HL-60 (cell line): Measurements from ENCODE around the gene MECR.

ENCODE experiments used
- DNase-seq, 2 experiments: peaks; one replicate each; pipeline ENCODE4 v3.0.0-alpha.2; 2010 to 2020; ENCODE audit warnings: low read depth in 1 of 2, low spot score in 1 of 2
- H3K27ac ChIP-seq: fragments of 250-450 bp; sonication (Bioruptor Pico); replicated peaks from 2 replicates; pipeline ENCODE4 v1.5.1; 2020; ENCODE audit warnings: mild to moderate bottlenecking, moderate library complexity
- H3K27me3 ChIP-seq: fragments of 250-450 bp; sonication (Bioruptor Pico); 2 replicates; pipeline ENCODE4 v1.5.1; 2021; ENCODE audit warnings: mild to moderate bottlenecking, moderate library complexity; ENCODE audit not compliant: insufficient read depth, poor library complexity, severe bottlenecking
- H3K4me3 ChIP-seq: replicated peaks from 2 replicates; pipeline ENCODE4 v1.5.1; 2011; ENCODE audit warnings: mild to moderate bottlenecking, control low read depth, low read length; ENCODE audit not compliant: insufficient read depth
- GABPA ChIP-seq: IDR thresholded peaks from 2 replicates; pipeline ENCODE4 v1.6.1; 2012; ENCODE audit warnings: low read depth
- POLR2AphosphoS5 ChIP-seq: IDR thresholded peaks from 2 replicates; pipeline ENCODE4 v1.6.1; 2012; ENCODE audit warnings: low read depth
- SPI1 ChIP-seq: IDR thresholded peaks from 2 replicates; pipeline ENCODE4 v1.6.1; 2012; ENCODE audit warnings: low read depth, mild to moderate bottlenecking, borderline replicate concordance
- TF ChIP-seq, protein P1 (sequence below): IDR thresholded peaks from one replicate; pipeline ENCODE4 v1.5.1; 2011; ENCODE audit warnings: low read length, control low read depth, inconsistent platforms; ENCODE audit not compliant: insufficient read depth
- TF ChIP-seq, protein P2 (sequence below): IDR thresholded peaks from 2 replicates; pipeline ENCODE4 v1.6.1; 2012; ENCODE audit warnings: low read depth; ENCODE audit not compliant: insufficient replicate concordance

MECR gene

DNA sequence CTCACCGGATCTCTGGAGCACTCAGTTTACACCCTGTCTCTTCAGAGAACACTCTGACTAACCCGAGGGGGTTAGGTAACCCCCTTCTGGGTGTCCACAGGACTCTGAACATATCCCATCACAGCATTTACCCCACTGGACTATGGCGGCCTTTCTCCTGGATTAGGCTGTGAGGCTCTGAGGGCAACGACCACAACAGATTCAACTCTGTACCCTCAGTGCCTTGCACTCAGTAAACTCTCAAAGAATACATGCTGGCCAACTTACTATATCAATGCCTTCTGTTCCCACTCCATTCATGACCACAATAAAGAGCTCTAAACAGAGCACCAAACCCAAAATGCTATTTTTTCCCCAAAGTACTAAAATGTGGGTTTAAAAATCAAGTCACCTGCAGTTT lies 5.4 kb downstream of the MECR start:
- Histone ChIP-seq H3K27ac (no peak overlapping the region), H3K4me3 (no peak overlapping the region), H3K27me3 (no peaks in the 10 kb centered on the region)
- DNase-seq = no peak
- TF ChIP-seq, protein P1, sequence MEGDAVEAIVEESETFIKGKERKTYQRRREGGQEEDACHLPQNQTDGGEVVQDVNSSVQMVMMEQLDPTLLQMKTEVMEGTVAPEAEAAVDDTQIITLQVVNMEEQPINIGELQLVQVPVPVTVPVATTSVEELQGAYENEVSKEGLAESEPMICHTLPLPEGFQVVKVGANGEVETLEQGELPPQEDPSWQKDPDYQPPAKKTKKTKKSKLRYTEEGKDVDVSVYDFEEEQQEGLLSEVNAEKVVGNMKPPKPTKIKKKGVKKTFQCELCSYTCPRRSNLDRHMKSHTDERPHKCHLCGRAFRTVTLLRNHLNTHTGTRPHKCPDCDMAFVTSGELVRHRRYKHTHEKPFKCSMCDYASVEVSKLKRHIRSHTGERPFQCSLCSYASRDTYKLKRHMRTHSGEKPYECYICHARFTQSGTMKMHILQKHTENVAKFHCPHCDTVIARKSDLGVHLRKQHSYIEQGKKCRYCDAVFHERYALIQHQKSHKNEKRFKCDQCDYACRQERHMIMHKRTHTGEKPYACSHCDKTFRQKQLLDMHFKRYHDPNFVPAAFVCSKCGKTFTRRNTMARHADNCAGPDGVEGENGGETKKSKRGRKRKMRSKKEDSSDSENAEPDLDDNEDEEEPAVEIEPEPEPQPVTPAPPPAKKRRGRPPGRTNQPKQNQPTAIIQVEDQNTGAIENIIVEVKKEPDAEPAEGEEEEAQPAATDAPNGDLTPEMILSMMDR = no peak
- no peak for TF ChIP-seq POLR2AphosphoS5
- TF ChIP-seq SPI1 = no peak
- TF ChIP-seq, protein P2, sequence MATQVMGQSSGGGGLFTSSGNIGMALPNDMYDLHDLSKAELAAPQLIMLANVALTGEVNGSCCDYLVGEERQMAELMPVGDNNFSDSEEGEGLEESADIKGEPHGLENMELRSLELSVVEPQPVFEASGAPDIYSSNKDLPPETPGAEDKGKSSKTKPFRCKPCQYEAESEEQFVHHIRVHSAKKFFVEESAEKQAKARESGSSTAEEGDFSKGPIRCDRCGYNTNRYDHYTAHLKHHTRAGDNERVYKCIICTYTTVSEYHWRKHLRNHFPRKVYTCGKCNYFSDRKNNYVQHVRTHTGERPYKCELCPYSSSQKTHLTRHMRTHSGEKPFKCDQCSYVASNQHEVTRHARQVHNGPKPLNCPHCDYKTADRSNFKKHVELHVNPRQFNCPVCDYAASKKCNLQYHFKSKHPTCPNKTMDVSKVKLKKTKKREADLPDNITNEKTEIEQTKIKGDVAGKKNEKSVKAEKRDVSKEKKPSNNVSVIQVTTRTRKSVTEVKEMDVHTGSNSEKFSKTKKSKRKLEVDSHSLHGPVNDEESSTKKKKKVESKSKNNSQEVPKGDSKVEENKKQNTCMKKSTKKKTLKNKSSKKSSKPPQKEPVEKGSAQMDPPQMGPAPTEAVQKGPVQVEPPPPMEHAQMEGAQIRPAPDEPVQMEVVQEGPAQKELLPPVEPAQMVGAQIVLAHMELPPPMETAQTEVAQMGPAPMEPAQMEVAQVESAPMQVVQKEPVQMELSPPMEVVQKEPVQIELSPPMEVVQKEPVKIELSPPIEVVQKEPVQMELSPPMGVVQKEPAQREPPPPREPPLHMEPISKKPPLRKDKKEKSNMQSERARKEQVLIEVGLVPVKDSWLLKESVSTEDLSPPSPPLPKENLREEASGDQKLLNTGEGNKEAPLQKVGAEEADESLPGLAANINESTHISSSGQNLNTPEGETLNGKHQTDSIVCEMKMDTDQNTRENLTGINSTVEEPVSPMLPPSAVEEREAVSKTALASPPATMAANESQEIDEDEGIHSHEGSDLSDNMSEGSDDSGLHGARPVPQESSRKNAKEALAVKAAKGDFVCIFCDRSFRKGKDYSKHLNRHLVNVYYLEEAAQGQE = no peak
- TF ChIP-seq GABPA = no peak

DNA sequence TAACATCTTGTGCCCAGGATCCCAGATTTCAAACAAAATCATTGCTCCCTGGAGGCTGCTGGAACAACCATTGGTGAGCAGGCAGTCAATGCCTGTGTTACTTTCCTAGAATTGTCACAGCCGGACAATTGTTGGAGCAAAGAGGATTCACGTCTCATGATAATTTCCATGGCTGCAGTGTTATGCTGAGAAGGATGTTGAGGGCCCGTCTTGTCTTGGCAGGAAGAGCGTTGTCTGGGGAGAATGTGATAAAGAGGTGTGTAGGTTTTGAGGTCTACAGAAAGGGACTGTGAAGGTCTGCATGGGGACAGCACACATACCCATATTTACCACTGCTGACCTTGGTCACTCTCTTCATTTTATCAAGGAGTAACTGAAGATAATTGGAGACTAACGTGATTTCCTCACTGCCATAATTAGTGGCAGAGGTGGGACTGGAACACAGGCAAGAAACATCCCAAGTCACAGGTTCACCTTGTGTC lies 6.3 kb downstream of the MECR start:
- no peak overlapping the region for H3K4me3 ChIP-seq
- TF ChIP-seq, protein P2 = no peak
- TF ChIP-seq, protein P1 = no peak
- no peak for TF ChIP-seq POLR2AphosphoS5
- TF ChIP-seq SPI1 = no peak
- no peak for TF ChIP-seq GABPA
- no peaks in the 10 kb centered on the region for H3K27me3 ChIP-seq
- H3K27ac ChIP-seq = no peak overlapping the region
- no peak for DNase-seq

DNA sequence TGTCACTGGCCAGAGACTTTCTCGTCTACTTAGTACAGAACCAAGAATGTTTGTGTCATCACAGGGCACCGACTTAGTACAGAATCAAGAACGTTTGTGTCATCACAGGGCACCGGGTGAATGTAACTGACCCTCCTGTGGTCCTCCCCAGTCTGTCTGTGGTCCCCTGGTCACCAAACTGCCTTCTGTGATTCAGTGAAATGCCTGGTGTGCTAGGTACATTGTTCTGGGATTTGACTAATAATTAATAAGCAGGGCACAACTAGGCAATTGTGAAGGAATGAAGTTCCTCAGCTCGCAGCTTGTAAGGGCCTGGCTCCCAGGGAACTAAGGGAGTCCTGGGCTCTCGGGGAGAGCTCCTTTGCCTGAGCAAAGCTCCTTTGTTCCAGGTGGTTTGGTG lies 7.2 kb downstream of the MECR start:
- no peak overlapping the region for H3K27ac ChIP-seq
- no peak for DNase-seq
- H3K27me3 ChIP-seq = no peaks in the 10 kb centered on the region
- H3K4me3 ChIP-seq = no peak overlapping the region
- no peak for TF ChIP-seq GABPA
- no peak for TF ChIP-seq SPI1
- no peak for TF ChIP-seq POLR2AphosphoS5
- TF ChIP-seq, protein P2 = no peak
- TF ChIP-seq, protein P1 = no peak
